Muscle of leg (tissue), 11 donors: ENCODE measurements around the gene PPP5C. TPM values are rescaled to one million over a fixed set of nuclear protein-coding genes. Genes with fewer than 3 reads are reported as not detected.
"Not testable (repeated sequence)": the region's sequence is repeated elsewhere in the genome, so short reads cannot be mapped to it uniquely, and the experiment has no call there.

Experiments used
- DNase-seq: peaks from one replicate; pipeline ENCODE4 v3.0.0; 2013
- H3K27ac ChIP-seq: one replicate; pipeline ENCODE4 v1.5.1; 2013; ENCODE audit warnings: mild to moderate bottlenecking, low read length, control low read depth
- H3K27me3 ChIP-seq: one replicate; pipeline ENCODE4 v1.6.1; 2013; ENCODE audit warnings: low read length; ENCODE audit not compliant: control insufficient read depth, insufficient read depth
- H3K36me3 ChIP-seq: one replicate; pipeline ENCODE4 v1.6.1; 2013; ENCODE audit warnings: low read length; ENCODE audit not compliant: control insufficient read depth, insufficient read depth
- H3K4me1 ChIP-seq: one replicate; pipeline ENCODE4 v1.6.1; 2013; ENCODE audit warnings: low read length; ENCODE audit not compliant: control insufficient read depth, insufficient read depth
- H3K4me3 ChIP-seq: one replicate; pipeline ENCODE4 v1.5.1; 2013; ENCODE audit warnings: low read length, control low read depth
- H3K9me3 ChIP-seq: replicated peaks from 2 replicates; pipeline ENCODE4 v1.6.1; 2013; ENCODE audit warnings: low read depth, low read length; ENCODE audit not compliant: control insufficient read depth
- WGBS: methylation state at CpG from one replicate; pipeline ENCODE4 v1.1.5; 2013; ENCODE audit warnings: missing lambda C conversion rate; ENCODE audit not compliant: insufficient coverage; 5-methylcytosine and 5-hydroxymethylcytosine counted together
- polyA plus RNA-seq, 8 donors: library from polyadenylated mRNA; unstranded; fragments of 120-200 nt; gene quantifications; one replicate each; pipeline versions ENCODE4 v1.2.1 to v1.2.3, GENCODE V29; 2013; ENCODE audit warnings: inconsistent platforms in 1 of 8, low replicate concordance in 1 of 8; ENCODE audit not compliant: insufficient read length in 8 of 8, insufficient read depth in 1 of 8
- total RNA-seq: library from RNA; stranded (reverse); fragments of 120-200 nt; gene quantifications from one replicate; pipeline ENCODE4 v1.2.4, GENCODE V29; 2013

The PPP5C gene
- total and polyA plus RNA-seq, 9 donors = 42.6 to 71.7 (median 60.9) TPM

DNA sequence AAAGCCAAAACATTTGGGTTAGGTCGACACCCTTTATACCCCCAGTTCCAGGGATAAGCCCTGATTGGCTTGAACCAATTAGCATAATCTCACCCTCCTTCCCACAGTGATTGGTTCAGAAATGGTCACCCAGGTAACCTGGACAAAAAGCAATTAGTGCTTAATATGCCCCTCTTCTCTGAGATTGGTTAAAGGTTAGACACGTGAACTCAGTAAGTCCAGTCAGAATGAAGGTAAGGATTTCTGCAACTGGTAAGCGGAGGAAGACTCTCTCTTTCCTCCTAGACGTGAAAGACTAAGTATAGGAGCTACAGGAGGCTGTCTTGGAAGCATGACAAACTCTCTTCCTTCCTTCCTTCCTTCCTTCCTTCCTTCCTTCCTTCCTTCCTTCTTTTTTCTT lies 83.1 kb downstream of the PPP5C start:
- Histone ChIP-seq H3K36me3 (no peaks in the 10 kb centered on the region), H3K27me3 (no peaks in the 10 kb centered on the region), H3K9me3 (no peaks in the 10 kb centered on the region), H3K4me3 (no peak overlapping the region), H3K27ac (no peak overlapping the region), H3K4me1 (peaks cover 25% of the 10 kb centered on the region)
- WGBS = 91% methylated on average over 1 of the region's 4 CpGs
- no peak for DNase-seq

DNA sequence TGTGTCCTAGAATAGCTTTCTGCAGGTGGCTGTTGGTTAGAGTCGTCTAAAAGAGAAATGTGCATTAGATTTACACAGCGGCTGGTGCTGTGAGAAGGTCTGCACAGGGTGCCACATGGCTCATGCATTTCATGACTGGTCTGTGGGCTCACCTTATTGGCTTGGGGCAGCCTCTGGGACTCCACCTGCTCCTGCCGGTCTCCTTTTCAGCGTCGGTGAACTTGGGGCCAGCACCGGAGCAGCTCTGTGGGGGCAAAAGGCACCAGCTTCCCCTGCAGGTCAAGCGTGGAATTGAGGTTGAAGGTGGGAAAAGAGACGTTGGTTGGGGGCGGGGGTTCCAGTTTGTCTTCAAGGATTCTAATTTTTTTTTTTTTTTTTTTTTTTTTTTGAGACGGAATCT lies 84.9 kb downstream of the PPP5C start:
- Histone ChIP-seq H3K27ac (peak overlapping the region; percentile 59), H3K4me1 (peaks cover 19% of the 10 kb centered on the region), H3K4me3 (no peak overlapping the region), H3K27me3 (no peaks in the 10 kb centered on the region), H3K9me3 (no peaks in the 10 kb centered on the region), H3K36me3 (no peaks in the 10 kb centered on the region)
- 33% methylated on average over 5 of the region's 10 CpGs for WGBS
- no peak for DNase-seq

DNA sequence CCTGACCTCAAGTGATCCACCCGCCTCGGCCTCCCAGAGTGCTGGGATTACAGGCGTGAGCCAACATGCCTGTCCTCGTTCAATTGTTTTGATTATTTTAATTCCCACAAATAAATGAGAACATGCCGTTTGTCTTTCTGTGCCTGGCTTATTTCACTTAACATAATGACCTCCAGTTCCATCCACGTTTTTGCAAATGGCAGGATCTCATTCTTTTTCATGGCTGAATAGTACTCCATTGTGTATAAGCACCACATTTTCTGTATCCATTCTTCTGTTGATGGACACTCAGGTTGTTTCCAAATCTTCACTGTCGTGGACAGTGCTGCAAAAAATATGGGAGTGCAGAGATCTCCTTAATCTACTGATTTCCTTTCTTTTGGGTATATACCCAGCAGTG lies 86.6 kb downstream of the PPP5C start:
- not testable (repeated sequence) for H3K36me3 ChIP-seq, H3K4me1 ChIP-seq, H3K27me3 ChIP-seq, H3K27ac ChIP-seq, DNase-seq, H3K9me3 ChIP-seq, H3K4me3 ChIP-seq
- 80% methylated on average over 2 of the region's 7 CpGs for WGBS

DNA sequence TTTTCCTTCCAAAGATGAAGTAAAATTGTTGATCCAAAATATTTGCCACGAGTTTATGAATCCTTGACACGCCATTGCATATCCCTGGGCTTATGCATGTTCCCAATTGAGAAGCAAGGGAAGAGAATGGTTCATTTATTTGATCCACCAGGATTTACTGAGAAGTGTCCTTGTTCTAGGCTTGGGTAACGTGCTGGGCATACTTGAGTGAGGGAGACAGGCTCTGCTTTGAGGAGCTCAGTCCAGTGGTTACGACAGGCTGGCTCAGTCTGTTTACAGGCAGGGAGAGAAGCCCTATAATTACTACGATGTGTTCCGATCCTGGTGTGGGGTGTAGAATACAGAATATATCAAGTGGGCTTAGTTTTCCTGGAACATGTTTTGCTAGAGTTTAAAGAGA lies 88.1 kb downstream of the PPP5C start:
- WGBS = 67% methylated on average over 1 of the region's 6 CpGs
- peaks cover 3% of the 10 kb centered on the region for H3K4me1 ChIP-seq
- H3K27ac ChIP-seq = no peak overlapping the region

DNA sequence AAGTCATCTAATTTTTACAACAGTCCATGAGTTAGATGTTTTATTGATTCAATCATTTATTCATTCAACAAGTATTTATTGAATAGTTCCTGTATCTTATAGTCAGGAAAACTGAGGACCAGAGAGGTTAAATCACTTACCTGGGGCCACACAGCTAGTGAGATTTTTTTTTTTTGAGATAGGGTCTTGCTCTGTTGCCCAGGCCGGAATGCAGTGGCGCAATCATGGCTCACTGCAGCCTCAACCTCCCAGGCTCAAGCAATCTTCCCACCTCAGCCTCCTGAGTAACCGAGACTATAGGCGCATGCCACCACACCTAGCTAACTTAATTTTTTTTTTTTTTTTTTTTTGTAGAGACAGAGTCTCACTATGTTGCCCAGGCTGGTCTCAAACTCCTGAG lies 88.8 kb downstream of the PPP5C start:
- not testable (repeated sequence) for DNase-seq, H3K4me3 ChIP-seq, H3K4me1 ChIP-seq, H3K27ac ChIP-seq, H3K9me3 ChIP-seq, H3K27me3 ChIP-seq, H3K36me3 ChIP-seq
- 100% methylated on average over 2 of the region's 4 CpGs for WGBS

More for the DNA sequence above, 88.1 kb downstream of the PPP5C start:
- Histone ChIP-seq H3K36me3 (no peaks in the 10 kb centered on the region), H3K27me3 (no peaks in the 10 kb centered on the region), H3K4me3 (no peak overlapping the region), H3K9me3 (no peaks in the 10 kb centered on the region)
- no peak for DNase-seq

Other genes starting within 250 kb of the PPP5C start
- gene IGFL3, start 222.4 kb upstream of the PPP5C start, total RNA-seq = not detected
- gene IGFL3, start 222.4 kb upstream of the PPP5C start, polyA plus RNA-seq = not detected
- 0.09 TPM for gene IGFL2, start 198.8 kb upstream of the PPP5C start, total RNA-seq
- gene IGFL2, start 198.8 kb upstream of the PPP5C start, polyA plus RNA-seq = 10 to 100 TPM in 1 of 8 donors, under 1 TPM in 2, not detected in 5; 0.15 to 11.4 (median 0.51) TPM
- gene IGFL1, start 117.3 kb upstream of the PPP5C start, total RNA-seq = not detected
- gene IGFL1, start 117.3 kb upstream of the PPP5C start, polyA plus RNA-seq = 1 to 10 TPM in 1 of 8 donors, under 1 TPM in 1, not detected in 6; 0.43 to 1.3 TPM
- gene HIF3A, start 50.0 kb upstream of the PPP5C start, total RNA-seq = 93.6 TPM
- gene HIF3A, start 50.0 kb upstream of the PPP5C start, polyA plus RNA-seq = 100 to 1,000 TPM; 114 to 312 (median 196) TPM
- 73.9 TPM for gene CCDC8, start 66.5 kb downstream of the PPP5C start, total RNA-seq
- gene CCDC8, start 66.5 kb downstream of the PPP5C start, polyA plus RNA-seq = 10 to 100 TPM; 63.9 to 95.3 (median 79.0) TPM
- 0.44 TPM for gene PNMA8C, start 81.8 kb downstream of the PPP5C start, total RNA-seq
- gene PNMA8C, start 81.8 kb downstream of the PPP5C start, polyA plus RNA-seq = under 1 TPM; 0.18 to 0.53 (median 0.33) TPM
- 47.4 TPM for gene PNMA8A, start 124.5 kb downstream of the PPP5C start, total RNA-seq
- gene PNMA8A, start 124.5 kb downstream of the PPP5C start, polyA plus RNA-seq = 10 to 100 TPM; 34.2 to 63.9 (median 54.5) TPM
- 3.5 TPM for gene PNMA8B, start 148.8 kb downstream of the PPP5C start, total RNA-seq
- 1 to 10 TPM; 1.8 to 4.3 (median 3.4) TPM for gene PNMA8B, start 148.8 kb downstream of the PPP5C start, polyA plus RNA-seq